Renal cortical epithelial cell (primary cell): Measurements from ENCODE around the gene NABP1. TPM values are rescaled to one million over a fixed set of nuclear protein-coding genes. Genes with fewer than 3 reads are reported as not detected.
A peak's percentile ranks its signal among the peaks of the same experiment; 100 is the strongest.

Experiments used
- DNase-seq: peaks from one replicate; pipeline ENCODE4 v3.0.0-alpha.2; 2011; ENCODE audit warnings: low read depth
- total RNA-seq: library from RNA; depleted of rRNA; stranded (reverse); fragments of >200 nt; gene quantifications from 2 replicates; pipeline ENCODE4 v1.2.3, GENCODE V29; 2014

NABP1 gene
- total RNA-seq, 1 donor from 2014 or later, result 179 TPM

GRCh38 chr2:191649519-191649918 lies 28.4 kb upstream of the NABP1 start:
- DNase-seq, result no peak

GRCh38 chr2:191650896-191651773 lies 26.8 kb upstream of the NABP1 start:
- DNase-seq, result no peak

GRCh38 chr2:191653667-191654391 lies 24.1 kb upstream of the NABP1 start:
- no peak for DNase-seq

GRCh38 chr2:191656391-191656790 lies 21.5 kb upstream of the NABP1 start:
- peak; percentile 75 for DNase-seq

GRCh38 chr2:191656792-191657191 lies 21.1 kb upstream of the NABP1 start:
- no peak for DNase-seq

- peak; percentile 56 for DNase-seq
These were observed 20.0 kb upstream of the NABP1 start for GRCh38 chr2:191657977-191658376.

- DNase-seq, result no peak
These were observed 18.7 kb upstream of the NABP1 start for GRCh38 chr2:191659198-191659597.

GRCh38 chr2:191660575-191660974 lies 17.4 kb upstream of the NABP1 start:
- DNase-seq, result peak; percentile 72

- no peak for DNase-seq
These were observed 16.6 kb upstream of the NABP1 start for GRCh38 chr2:191661097-191661924.

- peak; percentile 83 for DNase-seq
These were observed 12.9 kb upstream of the NABP1 start for GRCh38 chr2:191664823-191665677.

- peak; percentile 74 for DNase-seq
These were observed 11.7 kb upstream of the NABP1 start for GRCh38 chr2:191666226-191666625.

GRCh38 chr2:191666732-191667131 lies 11.2 kb upstream of the NABP1 start:
- DNase-seq, result peak; percentile 79

GRCh38 chr2:191670076-191670475 lies 7.9 kb upstream of the NABP1 start:
- no peak for DNase-seq

- DNase-seq, result no peak
These were observed 7.1 kb upstream of the NABP1 start for GRCh38 chr2:191670787-191671186.

GRCh38 chr2:191675807-191676721 lies 1.9 kb upstream of the NABP1 start:
- no peak for DNase-seq

- DNase-seq, result peak; percentile 84
These were observed 918 bp upstream of the NABP1 start for GRCh38 chr2:191676790-191677645.

- DNase-seq, result no peak
These were observed 633 bp downstream of the NABP1 start for GRCh38 chr2:191678437-191679100.

GRCh38 chr2:191679818-191680600 lies 2.1 kb downstream of the NABP1 start:
- peak; percentile 93 for DNase-seq
